Esophagus muscularis mucosa (tissue), 4 donors: Measurements from ENCODE around the gene DTD1. TPM values are rescaled to one million over a fixed set of nuclear protein-coding genes. Genes with fewer than 3 reads are reported as not detected.
A peak's percentile ranks its signal among the peaks of the same experiment; 100 is the strongest.

ENCODE experiments used
- DNase-seq: peaks from one replicate; pipeline ENCODE4 v3.0.0-alpha.2; 2017; ENCODE audit errors: extremely low spot score
- H3K27ac ChIP-seq, 4 donors: fragments of 200-600 bp; sonication (generic); replicated peaks in 1 of 4; 1 replicate in 3 of 4; 2 replicates in 1 of 4; pipeline ENCODE4 v1.5.1; 2016 to 2019; ENCODE audit warnings: mild to moderate bottlenecking in 1 of 4
- H3K27me3 ChIP-seq, 4 donors: fragments of 200-600 bp; sonication (generic); one replicate each; pipeline versions ENCODE4 v1.5.1 to v1.6.0; 2016 to 2019
- H3K36me3 ChIP-seq, 4 donors: fragments of 200-600 bp; sonication (generic); one replicate each; pipeline ENCODE4 v1.5.1; 2016 to 2019
- H3K4me1 ChIP-seq, 4 donors: fragments of 200-600 bp; sonication (generic); one replicate each; pipeline ENCODE4 v1.5.1; 2016 to 2019
- H3K4me3 ChIP-seq, 4 donors: fragments of 200-600 bp; sonication (generic); 1 replicate in 2 of 4; 2 replicates in 2 of 4; pipeline ENCODE4 v1.5.1; 2016 to 2019; ENCODE audit warnings: mild to moderate bottlenecking in 4 of 4, moderate library complexity in 1 of 4
- H3K9me3 ChIP-seq, 4 donors: fragments of 200-600 bp; sonication (generic); 1 replicate in 3 of 4; 2 replicates in 1 of 4; pipeline ENCODE4 v1.5.1; 2016 to 2019
- CTCF ChIP-seq, 3 experiments: fragments of 200-600 bp in 2 of 3; fragments of 450-650 bp in 1 of 3; sonication (generic) in 2 of 3; IDR thresholded peaks; one replicate each; pipeline ENCODE4 v1.5.1; 2017 to 2019; ENCODE audit warnings: antibody characterized with exemption in 3 of 3, mild to moderate bottlenecking in 2 of 3, moderate library complexity in 1 of 3
- EP300 ChIP-seq: sonication (generic); formaldehyde crosslinking; IDR thresholded peaks from one replicate; pipeline ENCODE4 v1.6.1; 2017; ENCODE audit warnings: antibody characterized with exemption
- POLR2A ChIP-seq: fragments of 450-650 bp; IDR thresholded peaks from one replicate; pipeline ENCODE4 v1.6.1; 2017; ENCODE audit warnings: antibody characterized with exemption, moderate library complexity, mild to moderate bottlenecking, low read depth
- POLR2AphosphoS5 ChIP-seq, 2 donors: sonication (generic); formaldehyde crosslinking; IDR thresholded peaks; one replicate each; pipeline ENCODE4 v1.6.1; 2017; ENCODE audit warnings: antibody characterized with exemption in 2 of 2
- WGBS: methylation state at CpG from one replicate; pipeline ENCODE4 v1.1.5; 2018; 5-methylcytosine and 5-hydroxymethylcytosine counted together
- intact Hi-C: fragments of 100-400 bp; cut with DNase I; formaldehyde crosslinking; loops from one replicate; pipeline ENCODE4 v1.15.1; 2023
- total RNA-seq, 4 donors: library from RNA; depleted of rRNA; stranded (reverse); fragments of >200 nt; gene quantifications; one replicate each; pipeline versions ENCODE4 v1.1.0 to v1.2.1, GENCODE V29; 2016

DTD1 gene
- total RNA-seq, 4 donors from 2014 or later, result 15.1 to 20.0 (median 17.5) TPM

GRCh38 chr20:18743665-18744440 lies 156.0 kb downstream of the DTD1 start:
- H3K4me3 ChIP-seq, result no peak overlapping the region
- peaks cover 0 to 12% (median 5%) of the 10 kb centered on the region in 4 donors for H3K4me1 ChIP-seq
- TF ChIP-seq EP300 (no peak), POLR2AphosphoS5 (IDR thresholded peaks at IDR 0.05) (no peak), CTCF (IDR thresholded peaks at IDR 0.05) (no peak), POLR2A (no peak)
- intact Hi-C loops, result no loop called here
- WGBS, result 93% methylated on average over 11 of the region's 11 CpGs
- H3K36me3 ChIP-seq, result peaks cover 4 to 28% (median 16%) of the 10 kb centered on the region in 4 donors
- H3K27ac ChIP-seq, result no peak overlapping the region
- no peaks in the 10 kb centered on the region for H3K27me3 ChIP-seq
- no peaks in the 10 kb centered on the region for H3K9me3 ChIP-seq
- DNase-seq, result no peak

GRCh38 chr20:18747090-18747489 lies 159.2 kb downstream of the DTD1 start:
- H3K36me3 ChIP-seq, result peaks cover 4 to 28% (median 18%) of the 10 kb centered on the region in 4 donors
- 87% methylated on average over 4 of the region's 5 CpGs for WGBS
- H3K27ac ChIP-seq, result no peak overlapping the region
- TF ChIP-seq CTCF (IDR thresholded peaks at IDR 0.05) (no peak), POLR2A (no peak), POLR2AphosphoS5 (IDR thresholded peaks at IDR 0.05) (no peak), EP300 (no peak)
- no peaks in the 10 kb centered on the region for H3K27me3 ChIP-seq
- no peak overlapping the region for H3K4me3 ChIP-seq
- intact Hi-C loops, result no loop called here
- no peaks in the 10 kb centered on the region for H3K4me1 ChIP-seq
- DNase-seq, result no peak
- H3K9me3 ChIP-seq, result no peaks in the 10 kb centered on the region

- no peak overlapping the region for H3K27ac ChIP-seq
- WGBS, result 83% methylated on average over 5 of the region's 5 CpGs
- H3K36me3 ChIP-seq, result peaks cover 4 to 28% (median 17%) of the 10 kb centered on the region in 4 donors
- no peaks in the 10 kb centered on the region for H3K9me3 ChIP-seq
- H3K4me1 ChIP-seq, result no peaks in the 10 kb centered on the region
- no peak overlapping the region for H3K4me3 ChIP-seq
- peak; percentile 62 for DNase-seq
- intact Hi-C loops, result no loop called here
- H3K27me3 ChIP-seq, result no peaks in the 10 kb centered on the region
- TF ChIP-seq CTCF (IDR thresholded peaks at IDR 0.05) (no peak), POLR2A (no peak), EP300 (no peak), POLR2AphosphoS5 (IDR thresholded peaks at IDR 0.05) (no peak)
These were observed 161.1 kb downstream of the DTD1 start for GRCh38 chr20:18748987-18749386.

- 98% methylated on average over 6 of the region's 7 CpGs for WGBS
- TF ChIP-seq EP300 (no peak), POLR2A (no peak), POLR2AphosphoS5 (IDR thresholded peaks at IDR 0.05) (no peak), CTCF (IDR thresholded peaks at IDR 0.05) (no peak)
- H3K4me1 ChIP-seq, result no peaks in the 10 kb centered on the region
- H3K36me3 ChIP-seq, result peaks cover 4 to 28% (median 14%) of the 10 kb centered on the region in 4 donors
- no peaks in the 10 kb centered on the region for H3K27me3 ChIP-seq
- no peaks in the 10 kb centered on the region for H3K9me3 ChIP-seq
- intact Hi-C loops, result no loop called here
- no peak overlapping the region for H3K4me3 ChIP-seq
- no peak overlapping the region for H3K27ac ChIP-seq
- peak; percentile 78 for DNase-seq
These were observed 161.7 kb downstream of the DTD1 start for GRCh38 chr20:18749528-18749927.
